Measurements from ENCODE around the gene ESPL1.

ESPL1 gene

GRCh38 chr12:53234271-53234914 lies 33.7 kb upstream of the ESPL1 start:
- no peak for TF ChIP-seq CTCF (IDR thresholded peaks at IDR 0.05; ENCODE audit: insufficient read depth, low read length, missing control alignments)
- no peak for DNase-seq (ENCODE audit: low read depth, low spot score)
- H3K4me3 ChIP-seq (ENCODE audit: low read depth, low read length): no peak overlapping the region
- POLR2A ChIA-PET: interaction anchor here (1.1 kb wide), 1 partner anchor 19 kb away, joined by 3 read pairs; no protein-coding TSS in a partner anchor
- CTCF ChIA-PET: interaction anchor here (1.0 to 5.4 kb wide), 3 partner anchors 22 to 75 kb away, joined by 4 to 26 read pairs (median 5); no protein-coding TSS in a partner anchor

- no peak for DNase-seq (ENCODE audit: low read depth, low spot score)
- ChIA-PET POLR2A (no interaction called here), CTCF (interaction anchor here (1.3 to 5.4 kb wide), 3 partner anchors 10 to 76 kb away, joined by 3 to 26 read pairs (median 5); no protein-coding TSS in a partner anchor)
- TF ChIP-seq CTCF (IDR thresholded peaks at IDR 0.05; ENCODE audit: insufficient read depth, low read length, missing control alignments): no peak
- no peak overlapping the region for H3K4me3 ChIP-seq (ENCODE audit: low read depth, low read length)
Measured at GRCh38 chr12:53235164-53235563, 32.9 kb upstream of the ESPL1 start.

- ChIA-PET CTCF (interaction anchor here (1.0 to 5.4 kb wide), 5 partner anchors 11 to 77 kb away, joined by 3 to 26 read pairs (median 3); no protein-coding TSS in a partner anchor), POLR2A (interaction anchor here (0.6 kb wide), 1 partner anchor 8 kb away, joined by 3 read pairs; no protein-coding TSS in a partner anchor)
- DNase-seq (ENCODE audit: low read depth, low spot score): no peak
- no peak overlapping the region for H3K4me3 ChIP-seq (ENCODE audit: low read depth, low read length)
- no peak for TF ChIP-seq CTCF (IDR thresholded peaks at IDR 0.05; ENCODE audit: insufficient read depth, low read length, missing control alignments)
Measured at GRCh38 chr12:53235742-53236442, 32.2 kb upstream of the ESPL1 start.

GRCh38 chr12:53236443-53237111 lies 31.5 kb upstream of the ESPL1 start:
- POLR2A ChIA-PET: interaction anchor here (0.6 kb wide), 1 partner anchor 8 kb away, joined by 3 read pairs; no protein-coding TSS in a partner anchor
- no peak overlapping the region for H3K4me3 ChIP-seq (ENCODE audit: low read depth, low read length)
- CTCF ChIA-PET: interaction anchor here (1.0 to 5.4 kb wide), 5 partner anchors 12 to 77 kb away, joined by 3 to 26 read pairs (median 3); no protein-coding TSS in a partner anchor
- TF ChIP-seq CTCF (IDR thresholded peaks at IDR 0.05; ENCODE audit: insufficient read depth, low read length, missing control alignments): no peak
- DNase-seq (ENCODE audit: low read depth, low spot score): no peak

GRCh38 chr12:53239643-53240258 lies 28.3 kb upstream of the ESPL1 start:
- POLR2A ChIA-PET: no interaction called here
- DNase-seq (ENCODE audit: low read depth, low spot score): no peak
- no peak overlapping the region for H3K4me3 ChIP-seq (ENCODE audit: low read depth, low read length)
- CTCF ChIA-PET: interaction anchor here (0.9 to 1.5 kb wide), 3 partner anchors 11 to 82 kb away, joined by 3 to 4 read pairs (median 3); partner anchors contain the start of gene AAAS
- TF ChIP-seq CTCF (IDR thresholded peaks at IDR 0.05; ENCODE audit: insufficient read depth, low read length, missing control alignments): no peak
